Stimulated activated CD4-positive, alpha-beta T cell treated with anti-CD3 and anti-CD28 coated beads, Interleukin-1b, Interleukin-23, amount 100 ng/mL, for 1 hour (primary cell): Measurements from ENCODE around the gene GPATCH2L.

Experiments
- DNase-seq, 2 donors: peaks; one replicate each; pipeline ENCODE4 v3.0.0-alpha.2; 2020; ENCODE audit warnings: low read depth in 2 of 2

The GPATCH2L gene

DNA sequence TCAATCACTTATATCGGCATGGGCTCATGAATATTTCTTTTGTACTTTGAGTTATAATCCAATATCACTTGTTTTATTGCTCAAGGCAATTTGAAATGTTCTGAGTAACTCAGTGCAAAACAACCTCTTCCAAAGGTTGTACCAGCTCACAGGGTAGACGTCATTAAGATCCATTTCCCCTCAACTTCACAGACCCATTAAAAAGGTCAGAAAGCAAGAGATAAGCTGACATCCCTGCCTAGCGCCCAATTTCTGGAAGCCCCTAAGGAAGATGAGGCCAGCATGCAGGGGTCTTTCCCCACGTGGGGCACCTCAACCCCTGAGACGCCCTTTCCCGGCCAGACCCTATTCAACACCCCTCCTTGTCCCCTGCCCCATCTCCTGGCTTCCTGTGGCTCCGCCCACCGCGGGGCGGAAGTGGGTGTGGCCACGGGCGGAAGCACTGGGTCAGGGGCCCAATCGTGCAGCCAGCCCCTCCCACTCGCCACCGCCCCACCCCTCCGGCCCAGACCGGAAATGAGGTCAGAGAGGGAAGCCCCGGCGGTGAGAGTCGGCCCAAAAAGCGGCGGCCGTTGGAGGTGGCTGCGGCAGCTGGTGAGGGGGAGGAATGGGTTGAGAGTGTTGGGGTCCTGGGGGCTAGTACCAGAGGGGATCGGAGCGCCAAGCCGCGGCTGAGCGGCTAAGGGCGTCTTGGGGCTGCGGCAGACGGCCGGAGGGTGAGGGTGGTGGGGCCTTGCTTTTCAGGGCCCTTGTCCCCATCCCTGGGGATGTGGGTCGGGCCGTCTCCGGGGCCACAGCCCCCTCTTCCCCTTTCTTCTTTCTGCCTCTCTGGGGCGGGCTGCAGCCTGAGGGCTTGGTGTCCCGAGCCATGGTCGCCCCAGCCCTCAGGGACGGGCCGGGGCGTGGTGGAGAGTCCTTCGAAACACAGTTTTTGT, at the start of gene GPATCH2L:
TSS of gene GPATCH2L (plus strand) at position 525 of the 935 bp plus-strand sequence. CDS start 2,442 bp downstream, outside the sequence.
- DNase-seq = peak; percentile 91 to 99

DNA sequence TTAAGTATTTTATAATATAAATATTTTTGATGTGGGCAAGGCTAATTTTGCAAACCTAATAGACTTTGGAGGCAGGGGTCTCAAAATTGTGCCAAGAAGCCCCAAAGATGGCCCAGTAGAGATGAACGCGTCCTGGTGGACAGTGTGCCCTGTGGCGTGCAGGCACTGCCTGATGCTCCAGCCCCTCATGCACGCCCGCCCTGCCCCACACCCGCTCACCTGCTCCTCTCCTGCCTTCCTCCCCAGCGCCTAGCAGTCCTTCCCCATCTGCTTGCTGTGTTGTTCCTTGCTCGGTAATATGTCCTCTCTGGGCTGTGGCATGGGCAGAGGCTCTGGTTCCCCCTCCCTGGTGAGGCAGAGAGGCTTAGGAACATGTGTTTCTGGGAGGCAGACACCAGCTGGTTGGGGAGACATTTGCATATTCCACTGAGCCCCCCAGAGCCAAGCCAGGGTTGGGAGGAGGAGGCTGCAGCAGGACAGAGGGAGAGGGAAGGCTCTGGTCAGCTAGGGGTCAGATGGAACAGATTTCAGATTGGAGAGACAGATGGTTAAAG, 46.8 kb upstream of the GPATCH2L start:
- DNase-seq = no peak

DNA sequence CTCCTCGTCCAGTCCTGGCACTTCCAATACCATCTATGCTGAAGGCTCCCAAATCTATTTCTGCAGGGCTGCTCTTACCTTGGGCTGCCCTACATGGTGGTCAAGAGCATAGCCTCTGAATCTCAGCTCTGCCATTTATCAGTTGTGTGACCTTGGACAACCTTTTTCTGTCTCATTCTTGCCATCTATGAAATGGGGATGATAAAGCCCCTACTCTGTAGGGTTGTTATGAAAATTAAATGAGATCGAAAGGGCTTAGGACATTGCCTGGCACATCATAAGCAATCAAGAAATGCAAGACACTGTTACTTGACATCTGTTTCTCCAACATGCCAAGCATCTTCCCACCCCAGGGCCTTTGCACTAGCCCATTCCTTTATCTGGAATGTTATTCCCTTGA, 45.5 kb upstream of the GPATCH2L start:
- no peak for DNase-seq

DNA sequence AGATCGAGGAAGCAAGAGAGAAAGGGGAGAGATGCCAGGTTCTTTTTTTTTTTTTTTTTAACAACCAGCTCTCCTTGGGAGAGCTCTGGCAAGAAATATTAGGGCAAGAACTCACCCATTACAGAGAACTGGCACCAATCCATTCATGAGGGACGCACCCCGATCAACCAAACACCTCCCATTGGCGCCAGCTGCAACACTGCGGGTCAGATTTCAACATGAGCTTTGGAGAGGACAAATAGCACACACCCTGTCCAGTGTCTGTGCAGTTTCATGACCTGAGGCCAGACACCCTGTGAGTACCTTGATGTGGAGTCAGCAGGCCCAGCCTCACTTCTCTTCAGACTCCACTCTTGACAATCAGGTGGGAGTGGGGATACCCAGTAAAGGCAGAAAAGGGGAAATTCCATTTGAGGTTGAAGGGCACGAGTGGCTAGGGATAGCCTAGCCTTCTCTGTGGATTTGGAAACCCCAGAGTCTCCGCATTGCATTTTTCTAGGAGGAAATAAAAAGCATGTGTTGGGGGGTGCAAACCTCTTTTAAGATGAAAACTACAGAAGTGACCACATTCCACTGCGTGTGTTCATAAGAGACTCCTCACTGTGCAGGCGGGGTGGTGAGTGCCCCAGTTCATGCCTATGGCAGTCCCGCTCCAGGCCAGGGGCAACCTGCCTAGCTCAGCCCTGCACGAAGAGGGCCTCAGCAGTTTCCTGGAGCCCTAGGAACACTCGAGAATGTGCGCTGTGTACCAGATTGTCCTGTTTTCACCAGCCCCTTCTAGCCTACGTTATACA, 42.4 kb upstream of the GPATCH2L start:
- DNase-seq = no peak

DNA sequence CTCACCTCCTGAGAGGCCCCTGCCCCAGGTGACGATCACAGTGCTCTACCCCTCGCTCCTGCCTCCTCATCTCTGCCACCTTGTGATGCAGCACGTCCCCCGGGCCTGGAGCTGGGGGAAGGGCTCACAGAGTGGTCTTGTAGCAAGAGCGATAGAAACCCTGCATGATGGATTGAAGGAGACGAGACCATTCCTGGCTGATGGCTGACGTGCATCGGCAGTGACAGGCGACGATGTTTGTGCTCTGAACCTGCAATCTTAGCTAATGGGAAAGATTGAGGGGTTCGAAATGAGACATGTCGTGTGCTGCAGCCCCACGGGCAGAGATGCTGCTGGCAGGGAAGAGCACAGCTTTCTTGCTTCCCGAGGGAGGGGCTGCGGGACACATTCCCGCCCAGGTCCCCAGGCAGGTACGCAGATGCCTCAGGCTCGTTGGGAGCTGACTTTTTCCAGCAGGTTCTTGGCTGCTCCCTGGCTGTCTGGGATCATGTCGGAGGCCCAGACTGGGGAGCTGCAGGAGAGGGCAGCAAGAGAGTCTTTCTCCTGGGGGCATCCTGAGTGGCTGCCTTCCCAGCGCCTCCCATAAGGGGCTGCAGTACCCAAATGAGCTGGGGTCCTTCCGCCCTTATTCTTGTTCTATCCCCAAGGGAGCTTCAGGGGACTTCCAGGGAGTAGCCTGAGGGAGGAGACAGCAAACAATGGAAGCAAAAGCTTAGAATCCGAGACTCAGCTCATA, 38.7 kb upstream of the GPATCH2L start:
- no peak for DNase-seq

DNA sequence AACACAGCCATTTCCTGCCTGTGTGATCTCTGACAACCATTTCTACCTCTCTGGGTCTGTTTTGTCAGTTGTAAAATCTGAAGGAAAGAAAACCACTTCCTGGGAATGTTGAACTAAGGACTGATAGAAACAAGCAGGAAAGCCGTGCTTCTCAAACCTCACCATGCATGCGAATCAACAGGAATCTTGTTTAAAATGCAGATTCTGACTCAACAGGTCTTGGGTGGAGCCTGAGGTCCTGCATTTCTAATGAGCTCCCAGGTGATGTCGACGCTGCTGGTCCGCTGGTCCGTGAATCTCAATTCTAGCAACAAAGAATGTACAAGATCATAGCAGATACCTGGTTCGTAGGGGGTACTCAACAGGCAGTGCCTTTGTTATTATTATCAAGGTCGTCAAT, 38.0 kb upstream of the GPATCH2L start:
- DNase-seq = no peak

DNA sequence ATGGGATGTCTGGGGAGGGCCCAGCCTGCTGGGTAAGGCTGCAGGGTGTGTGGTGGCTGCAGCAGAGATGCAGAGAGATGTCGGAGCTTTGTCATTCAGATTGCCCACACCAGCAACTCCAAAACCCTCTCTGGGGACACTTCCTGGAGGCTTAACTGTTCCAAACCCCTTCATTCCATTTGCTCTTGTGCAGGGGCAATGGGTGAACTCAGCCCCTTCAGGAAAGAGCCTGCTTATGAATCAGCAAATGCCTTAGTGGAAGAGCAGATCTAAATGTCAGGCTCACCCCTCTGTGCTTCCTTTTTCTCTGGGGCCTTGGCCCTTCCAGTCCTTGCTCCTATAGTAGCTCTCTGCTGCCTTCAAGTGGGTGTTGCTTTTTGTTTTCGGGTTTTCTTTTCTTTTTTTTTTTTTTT, 36.7 kb upstream of the GPATCH2L start:
- no peak for DNase-seq

DNA sequence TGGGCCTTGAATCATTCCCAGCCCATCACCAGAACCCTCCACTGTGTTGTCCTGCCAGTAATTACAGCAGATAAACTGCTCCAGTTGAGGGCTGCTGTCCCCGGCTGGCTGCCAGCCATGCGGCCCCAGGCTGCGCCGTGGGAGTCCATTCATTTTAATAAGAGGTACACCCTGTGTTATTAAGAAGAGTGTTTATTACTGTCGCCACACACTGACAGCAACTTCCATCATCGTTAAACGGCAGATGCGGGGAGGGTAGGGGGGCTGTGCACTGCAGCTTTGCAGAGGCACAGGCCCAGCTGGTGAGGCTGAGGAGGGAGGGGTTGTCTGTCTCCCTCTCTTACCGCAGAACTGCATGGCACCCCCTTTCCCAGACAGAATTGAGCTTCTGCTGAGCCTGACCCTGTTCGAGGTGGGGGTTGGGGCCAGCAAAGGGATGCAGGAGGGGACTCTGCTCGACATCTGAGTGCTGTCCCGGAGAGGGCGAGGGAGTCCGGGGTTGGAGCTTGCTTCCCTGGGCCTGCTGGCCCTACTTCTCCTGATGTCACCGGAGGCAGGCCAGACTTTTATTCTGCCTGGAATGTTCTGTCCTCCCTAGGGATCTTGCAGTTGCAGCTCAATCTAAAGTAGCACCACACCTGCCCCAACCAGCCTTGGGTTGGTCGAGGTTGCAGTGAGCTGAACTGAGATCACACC, 33.8 kb upstream of the GPATCH2L start:
- DNase-seq = no peak

DNA sequence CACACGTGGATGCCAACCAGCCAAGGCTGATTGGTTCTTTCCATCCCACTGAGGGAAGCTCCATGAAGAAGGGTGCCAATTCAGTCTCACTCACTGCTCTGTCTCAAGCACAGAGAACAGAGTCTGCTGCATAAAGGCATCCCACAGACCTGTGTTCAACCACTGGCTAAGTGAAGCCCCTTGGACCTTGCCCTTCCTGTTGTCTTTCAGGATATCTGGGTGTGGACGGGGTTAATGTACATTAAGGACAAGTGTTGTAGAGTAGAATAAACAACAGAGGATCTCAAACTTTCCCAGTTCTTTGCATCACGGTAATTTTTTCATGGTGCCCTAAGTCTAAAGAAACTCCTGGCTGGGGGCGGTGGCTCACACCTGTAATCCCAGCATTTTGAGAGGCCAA, 33.1 kb upstream of the GPATCH2L start:
- DNase-seq = no peak

DNA sequence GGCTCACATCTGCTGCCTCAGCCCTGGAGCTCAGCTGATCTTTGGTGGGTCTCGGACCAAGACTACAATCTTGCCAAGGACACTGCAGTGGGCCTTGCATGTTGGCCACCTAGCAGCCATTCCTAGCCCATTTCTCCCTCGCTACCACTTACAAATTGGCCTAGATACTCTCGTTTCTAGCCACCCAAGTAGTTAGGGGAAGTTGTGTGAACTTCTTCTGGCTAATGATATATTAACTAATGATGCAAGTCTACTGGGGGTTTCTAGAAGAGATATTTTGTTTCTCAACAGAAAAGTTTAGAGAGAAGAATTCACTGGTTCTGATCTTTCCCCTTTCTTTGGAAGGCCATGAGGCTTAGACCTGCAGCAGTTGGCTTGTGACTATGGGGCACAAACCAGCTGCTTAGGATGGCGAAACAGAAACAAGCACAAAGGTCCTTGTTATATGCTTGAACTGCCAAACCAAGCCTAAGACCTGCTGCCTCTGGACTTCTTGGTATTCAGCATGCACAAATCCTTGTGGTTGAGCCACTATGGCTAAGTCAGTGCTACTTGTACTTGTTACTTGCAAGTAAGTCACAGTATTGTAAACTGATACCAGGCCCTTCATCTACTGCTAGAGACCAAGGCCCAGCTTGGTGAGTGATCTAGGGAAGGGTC, 30.5 kb upstream of the GPATCH2L start:
- DNase-seq = no peak

DNA sequence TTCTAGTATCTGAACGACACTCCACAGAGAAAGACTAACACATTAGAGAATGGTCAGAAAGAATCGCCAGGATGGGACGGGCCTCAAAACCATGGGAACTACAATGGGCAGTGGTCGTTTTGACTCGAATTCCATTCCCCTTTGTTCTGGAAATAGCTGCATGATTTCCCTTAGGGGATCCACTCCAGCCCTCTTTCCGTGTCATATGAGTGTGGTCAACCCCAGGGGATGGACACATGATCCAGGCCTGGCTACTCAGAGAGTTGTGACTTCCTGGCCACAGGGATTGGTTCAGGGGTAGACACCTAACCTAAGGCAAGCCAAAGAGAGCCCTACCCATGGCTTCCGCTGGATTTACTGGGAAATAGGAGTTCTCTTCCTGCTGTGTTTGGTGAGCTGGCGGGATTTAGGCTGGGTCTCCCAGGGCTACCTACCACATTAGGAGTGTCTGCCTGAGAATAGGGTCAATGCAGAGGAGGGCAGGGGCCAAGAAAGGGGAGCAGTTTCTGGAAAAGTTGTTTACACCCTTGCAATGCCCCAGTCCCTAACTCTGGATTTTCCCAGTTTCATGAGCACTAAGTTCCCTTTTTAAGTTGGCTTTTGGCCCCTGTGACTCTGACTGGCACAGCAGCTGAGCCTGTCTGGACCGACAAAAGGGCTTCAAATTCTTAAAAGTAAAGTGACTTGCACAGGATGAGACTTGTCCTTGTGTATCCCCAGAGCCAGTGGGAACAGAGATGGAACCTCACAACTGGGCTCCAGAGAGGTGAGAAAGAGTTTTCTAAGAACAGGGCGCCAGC, 28.1 kb upstream of the GPATCH2L start:
- no peak for DNase-seq

DNA sequence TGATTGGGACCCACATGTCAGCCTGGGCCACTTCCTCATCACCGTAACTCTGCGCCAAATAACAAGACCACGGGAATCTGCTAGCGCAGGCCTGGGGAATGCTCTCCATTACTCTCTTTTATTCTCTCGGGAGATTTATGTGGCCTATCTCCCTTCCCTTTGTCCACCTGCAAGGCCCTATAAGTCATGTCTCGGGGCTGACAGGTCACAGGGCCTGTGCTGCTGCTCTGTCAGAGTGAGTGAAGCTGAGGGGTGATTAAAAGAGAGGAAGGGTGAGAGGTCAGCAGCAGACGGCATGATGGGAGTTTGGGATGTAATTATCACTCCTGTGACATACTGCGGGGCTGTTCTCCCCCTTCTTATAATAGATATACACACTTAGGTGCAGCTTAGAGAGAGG, 26.2 kb upstream of the GPATCH2L start:
- DNase-seq = no peak

DNA sequence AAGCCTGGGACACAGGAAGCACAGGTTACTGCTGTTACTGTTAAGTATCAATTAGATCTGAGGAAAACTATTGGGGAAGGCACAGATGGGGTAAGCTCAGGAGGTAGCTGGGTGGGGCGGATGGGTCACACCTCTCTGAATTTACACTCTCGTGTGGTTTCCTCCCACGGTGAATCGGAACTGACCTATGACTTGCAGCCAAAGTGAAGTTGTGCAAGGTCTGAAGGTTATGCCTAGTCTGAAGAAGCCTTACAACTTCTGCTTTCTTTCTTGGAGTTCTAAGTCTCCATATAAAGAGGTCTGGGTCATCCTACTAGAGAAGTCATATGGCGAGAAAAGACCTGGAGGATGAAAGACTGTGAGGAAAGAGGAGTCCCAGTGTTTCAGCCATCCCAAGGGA, 25.6 kb upstream of the GPATCH2L start:
- no peak for DNase-seq

DNA sequence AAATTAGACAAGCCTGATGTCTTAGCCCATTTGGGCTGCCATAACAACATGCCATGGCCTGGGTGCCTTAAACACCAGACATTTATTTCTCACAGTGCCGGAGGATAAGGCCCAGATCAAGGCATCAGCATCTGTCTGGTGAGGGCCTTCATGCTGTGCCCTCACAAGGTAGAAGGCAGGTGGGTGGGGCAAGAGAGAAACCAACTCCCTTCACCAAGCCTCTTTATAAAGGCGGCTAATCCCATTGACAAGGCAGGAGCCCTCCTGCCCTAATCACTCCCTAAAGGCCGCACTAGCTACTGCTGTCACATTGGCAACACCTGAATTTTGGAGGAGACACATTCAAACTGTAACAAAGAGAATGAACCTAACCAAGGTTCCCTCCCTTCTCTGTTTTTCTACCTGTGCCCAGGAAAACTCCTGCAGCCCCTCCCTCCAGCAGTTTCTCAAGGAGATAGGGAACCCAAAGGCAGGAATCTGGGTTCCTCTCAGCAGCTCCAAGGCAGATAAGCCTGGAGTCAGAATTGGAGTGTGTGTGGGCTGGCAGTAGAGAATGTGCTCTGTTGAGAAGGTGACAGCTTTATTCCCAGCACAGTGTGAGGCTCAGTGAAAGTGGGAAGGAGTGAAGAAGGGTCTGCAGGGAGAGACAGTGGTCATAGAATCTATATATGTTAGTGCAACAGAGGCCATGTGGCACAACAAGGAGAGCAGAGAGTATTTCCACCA, 21.7 kb upstream of the GPATCH2L start:
- DNase-seq = no peak

DNA sequence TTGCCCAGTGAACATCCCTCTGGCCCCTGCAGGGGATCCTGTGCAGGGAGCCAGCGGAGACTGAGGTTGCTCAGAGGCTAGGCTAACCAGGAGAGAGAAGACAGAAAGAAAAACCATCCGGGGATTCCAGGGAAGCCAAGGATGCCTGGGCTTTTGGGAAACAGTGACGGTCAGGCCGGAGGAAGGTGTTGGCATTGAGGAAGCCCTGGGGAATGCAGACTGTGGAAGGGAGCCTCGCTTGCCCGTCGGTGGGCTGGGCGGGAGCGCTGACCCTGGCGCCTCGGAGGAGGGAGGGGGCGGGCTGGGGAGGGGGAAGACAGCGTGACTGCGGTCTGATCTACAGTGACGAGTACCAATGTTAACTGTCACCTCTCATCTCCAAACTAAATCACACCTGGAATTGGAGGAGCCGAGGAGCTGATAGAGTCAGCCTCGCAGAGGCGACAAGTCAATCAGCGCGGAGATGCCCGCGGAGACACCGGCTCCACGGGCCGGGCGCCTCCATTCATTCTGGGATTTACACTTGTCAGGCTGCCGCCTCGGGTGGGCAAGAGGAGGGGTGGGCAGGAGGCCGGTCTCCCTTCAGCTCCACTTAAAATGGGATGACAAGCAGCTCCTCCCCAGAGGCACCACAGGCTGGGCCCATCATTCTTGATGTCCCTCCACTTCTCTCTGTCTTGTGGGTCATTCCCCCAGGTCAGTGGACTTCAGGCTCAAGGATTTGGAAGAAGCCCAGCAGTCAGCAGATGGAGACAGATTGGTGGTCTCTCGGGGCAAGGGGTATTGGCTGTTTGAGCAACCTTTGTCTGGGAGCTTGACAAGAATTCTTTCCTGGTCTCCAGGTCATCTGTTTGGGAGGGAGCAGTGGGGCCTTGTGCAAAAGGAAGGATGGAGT, 20.4 kb upstream of the GPATCH2L start:
- DNase-seq = no peak

DNA sequence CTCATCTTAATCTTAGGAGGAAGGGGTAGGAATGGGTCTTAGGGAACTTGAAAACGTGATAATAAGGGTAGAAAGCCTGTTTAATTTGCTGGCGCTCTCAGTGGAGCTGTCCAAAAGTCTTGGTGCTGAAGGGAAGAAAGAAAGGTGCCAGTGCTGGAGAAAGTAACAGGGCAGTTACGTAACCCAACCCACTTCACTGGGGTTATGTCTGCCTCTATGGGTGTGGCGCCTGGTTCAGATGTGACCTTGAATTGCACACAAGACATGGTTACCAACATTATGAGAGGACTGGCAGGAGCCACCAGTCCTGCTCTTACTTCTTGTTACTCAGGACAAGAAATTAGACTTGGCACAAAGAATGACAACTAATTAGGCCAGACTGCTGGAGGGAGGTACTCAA, 18.6 kb upstream of the GPATCH2L start:
- no peak for DNase-seq

DNA sequence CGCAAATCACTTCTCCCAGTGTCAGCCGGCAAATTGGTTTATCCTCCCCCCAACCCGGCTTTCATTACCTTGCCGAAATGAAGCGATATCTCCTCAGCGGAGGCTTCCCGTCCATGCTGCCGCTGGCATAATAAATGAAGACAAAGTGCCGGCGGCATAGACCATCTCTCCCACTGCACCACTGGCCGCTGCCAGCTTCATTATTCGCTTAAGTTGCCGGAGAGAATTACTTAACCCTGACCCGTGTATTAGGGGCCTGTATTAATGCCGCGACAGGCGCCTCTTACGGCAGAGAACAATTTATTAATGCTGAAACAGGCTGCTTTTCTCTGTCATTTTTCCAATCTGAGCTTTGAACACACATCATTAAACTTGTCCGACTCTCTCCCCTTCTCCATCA, 17.5 kb upstream of the GPATCH2L start:
- DNase-seq = no peak

DNA sequence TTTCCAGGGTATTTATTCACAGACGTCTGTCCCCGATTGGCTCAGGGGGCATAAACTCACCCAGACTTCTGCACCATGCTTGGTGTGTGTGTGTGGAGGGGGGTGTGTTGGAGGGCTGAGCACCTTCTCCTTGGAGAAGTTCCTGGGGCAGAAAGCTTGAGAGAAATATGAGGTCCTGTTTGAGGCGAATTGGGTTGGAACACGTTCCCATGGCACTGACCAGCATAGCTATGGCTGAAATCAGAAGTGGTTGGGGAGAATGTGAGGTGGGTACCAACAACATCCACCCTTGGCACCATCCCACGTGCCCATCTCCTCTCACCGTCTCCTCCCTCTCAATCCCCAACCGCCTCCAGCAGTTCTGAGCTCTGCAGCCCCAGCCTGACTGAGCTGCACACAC, 16.0 kb upstream of the GPATCH2L start:
- DNase-seq = no peak
